ENCODE data around the gene SLAMF7.
"Not testable (repeated sequence)": the region's sequence is repeated elsewhere in the genome, so short reads cannot be mapped to it uniquely, and the experiment has no call there.

GRCh38 chr1:160782988-160783765 is 44.1 kb downstream of the SLAMF7 start:
- TF ChIP-seq CTCF (conservative IDR thresholded peaks at IDR 0.05); ZFX (IDR thresholded peaks at IDR 0.05): not testable (repeated sequence)

Data from C4-2B (cell line).